ENCODE results near the gene TMEM244.
"Not testable (repeated sequence)": the region's sequence is repeated elsewhere in the genome, so short reads cannot be mapped to it uniquely, and the experiment has no call there.

TMEM244 gene, protein sequence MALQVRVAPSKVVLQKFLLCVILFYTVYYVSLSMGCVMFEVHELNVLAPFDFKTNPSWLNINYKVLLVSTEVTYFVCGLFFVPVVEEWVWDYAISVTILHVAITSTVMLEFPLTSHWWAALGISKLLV

DNA sequence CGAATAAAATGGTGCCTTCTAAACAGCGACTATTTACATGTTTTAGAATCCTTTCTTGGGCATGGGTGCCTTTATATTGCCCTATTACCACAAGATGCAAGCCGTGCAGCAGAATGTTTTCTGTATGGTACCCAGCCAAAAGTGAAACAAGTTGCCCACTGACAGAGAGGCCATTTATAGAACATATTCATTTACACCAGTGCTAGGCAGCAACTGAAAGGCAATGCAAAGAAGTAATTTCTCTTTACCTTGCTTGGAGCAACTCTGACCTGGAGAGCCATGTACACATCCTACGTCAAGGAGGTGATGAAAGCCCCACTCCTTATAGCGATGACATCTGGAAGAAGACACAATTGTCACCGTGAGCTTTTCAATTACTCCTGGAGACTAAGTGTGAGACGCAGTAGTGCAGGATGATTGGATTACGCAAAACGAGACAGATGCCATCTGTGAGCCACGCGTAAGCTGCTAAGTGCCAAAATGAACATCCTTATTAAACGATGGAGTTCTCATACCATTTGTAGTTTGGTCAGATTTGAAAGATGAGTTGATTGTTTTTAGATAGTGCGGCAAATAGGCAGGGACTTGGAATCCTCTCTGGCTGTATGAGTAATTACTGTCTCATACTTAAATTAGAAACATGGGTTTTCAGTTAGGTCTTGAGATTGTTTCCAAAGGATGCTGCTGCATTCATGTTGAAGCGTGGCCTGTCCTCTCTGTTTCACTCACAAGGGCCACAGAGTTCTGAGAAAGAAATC is at the start of gene TMEM244:
Gene TMEM244 (minus strand): TSS at position 408 of the 758 bp plus-strand sequence. CDS start 127 bp downstream, at position 281.
- DNase-seq: no peak
- intact Hi-C loops (cut with DNase I): no loop called here

DNA sequence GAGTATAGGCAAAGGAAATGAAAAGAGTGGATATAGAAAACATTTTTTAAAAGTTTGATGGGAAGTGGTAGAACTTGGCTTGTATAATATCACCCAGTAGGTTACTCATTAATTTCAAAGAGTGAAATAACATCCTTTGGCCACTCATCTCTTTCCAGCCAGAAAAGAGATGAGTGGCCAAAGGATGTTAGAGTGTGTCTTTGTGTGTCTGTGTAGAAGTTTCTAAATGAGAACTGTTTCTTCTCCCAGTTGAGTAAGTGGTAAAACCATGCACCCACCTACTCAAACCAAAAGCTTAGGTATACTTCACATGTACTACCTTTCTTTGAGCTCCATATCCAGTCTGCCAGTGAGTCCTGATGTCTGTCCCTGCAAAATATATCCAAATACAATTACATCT is 47.7 kb upstream of the TMEM244 start:
- DNase-seq: no peak
- intact Hi-C loops (cut with DNase I): no loop called here

DNA sequence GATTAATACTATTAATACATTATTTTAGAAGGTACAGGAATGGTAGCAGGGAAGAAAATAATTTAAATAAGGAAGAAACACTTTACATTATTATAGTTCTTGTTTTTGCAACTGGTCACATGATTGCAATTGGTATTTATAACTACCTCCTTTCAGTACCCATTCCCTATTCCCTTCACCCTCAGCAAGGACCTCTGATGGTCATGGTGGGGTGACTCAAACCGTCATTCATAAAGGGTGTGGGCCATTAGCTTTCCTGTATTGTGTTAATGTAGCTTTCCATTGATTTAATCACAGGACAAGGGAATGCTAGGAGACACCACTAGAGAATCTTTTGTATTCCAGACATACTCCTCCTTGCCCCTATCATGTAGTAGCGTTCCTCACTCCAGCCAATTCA is 47.2 kb upstream of the TMEM244 start:
- intact Hi-C loops (cut with DNase I): no loop called here
- no peak for DNase-seq

DNA sequence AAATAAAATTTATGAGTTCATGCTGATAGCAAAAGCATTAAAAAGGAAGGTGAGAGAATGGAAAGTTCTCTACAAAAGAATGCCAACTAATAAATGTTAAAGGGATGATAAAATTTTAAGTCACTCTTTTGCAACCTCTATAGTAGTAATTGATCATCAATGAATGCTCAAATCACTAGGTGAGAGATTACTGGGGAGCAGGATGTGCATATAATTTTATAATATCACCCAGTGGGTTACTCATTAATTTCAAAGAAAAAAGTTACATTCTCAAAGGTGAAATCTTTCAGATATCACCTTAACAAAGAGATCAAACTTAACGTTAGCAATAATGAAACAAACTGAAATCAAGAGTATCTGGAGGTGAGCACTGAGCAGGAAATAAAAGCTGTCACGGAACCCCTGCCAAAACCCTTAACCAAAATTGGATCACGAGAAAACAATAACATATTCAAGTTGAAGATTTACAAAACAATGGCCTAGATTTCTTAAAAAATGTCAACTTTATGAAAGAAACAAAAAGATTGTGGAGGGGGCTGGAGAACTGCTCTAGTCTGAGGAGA is 45.5 kb upstream of the TMEM244 start:
- intact Hi-C loops (cut with DNase I): no loop called here

DNA sequence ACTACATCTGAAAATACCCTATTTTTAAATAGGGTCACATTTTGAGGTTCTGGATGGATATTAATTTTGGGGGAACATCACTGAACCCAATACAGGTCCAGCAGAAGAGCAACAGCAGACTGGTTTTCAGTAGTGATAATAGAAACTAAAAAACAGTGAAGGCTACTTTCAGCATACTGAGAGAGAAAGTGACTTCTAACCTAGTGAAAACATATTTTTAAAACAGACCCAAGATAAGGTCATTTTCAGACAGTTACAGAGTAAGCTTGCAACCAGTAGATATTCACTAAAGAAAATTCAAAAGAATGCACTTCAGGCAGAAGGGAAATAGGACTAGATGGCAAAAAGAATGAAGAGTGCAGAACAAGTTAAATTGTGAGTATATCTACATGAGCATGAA is 42.0 kb upstream of the TMEM244 start:
- no peak for DNase-seq

More for the DNA sequence above, 45.5 kb upstream of the TMEM244 start:
- DNase-seq: no peak

DNA sequence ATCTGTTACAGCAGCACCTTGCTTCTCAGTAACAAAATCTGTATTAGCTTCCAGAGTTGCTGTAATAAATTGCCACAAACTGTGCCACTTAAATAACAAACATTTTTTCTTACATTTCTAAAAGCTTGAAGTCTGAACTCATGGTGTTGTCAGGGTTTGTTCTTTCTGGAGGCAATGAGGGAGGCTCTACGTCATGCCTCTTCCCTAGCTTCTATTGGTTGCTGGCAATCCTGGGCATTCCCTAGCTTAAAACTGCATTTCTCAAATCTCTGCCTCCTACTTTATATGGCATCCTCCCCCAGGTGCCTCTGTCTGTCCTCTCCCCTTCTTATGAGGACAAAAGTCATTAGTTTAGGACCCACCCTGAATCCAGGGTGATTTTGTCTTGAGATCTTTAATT is 41.6 kb upstream of the TMEM244 start:
- no peak for DNase-seq
- intact Hi-C loops (cut with DNase I): no loop called here

More for the DNA sequence above, 42.0 kb upstream of the TMEM244 start:
- intact Hi-C loops (cut with DNase I): no loop called here

DNA sequence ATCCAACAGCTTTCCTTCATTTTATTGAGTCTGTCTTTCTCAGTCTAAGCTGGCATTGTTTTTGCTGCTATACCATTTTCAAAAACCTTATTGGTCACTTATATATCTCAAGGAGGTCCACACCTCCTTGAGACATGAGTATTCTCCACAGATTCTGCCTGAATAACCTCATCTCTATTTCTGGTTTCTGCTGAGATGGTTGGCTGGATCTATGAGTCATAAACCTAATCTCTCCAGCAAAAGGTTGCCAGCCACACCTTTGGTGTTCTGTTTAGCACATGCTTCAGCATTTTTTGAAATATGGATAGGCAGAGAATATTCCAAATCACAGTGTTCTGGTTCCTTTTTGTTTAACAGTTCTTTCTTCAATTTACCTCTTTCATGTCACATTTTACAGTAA is 40.8 kb upstream of the TMEM244 start:
- intact Hi-C loops (cut with DNase I): no loop called here
- peak in 2 of 42 donors; percentile 9 to 48 for DNase-seq

DNA sequence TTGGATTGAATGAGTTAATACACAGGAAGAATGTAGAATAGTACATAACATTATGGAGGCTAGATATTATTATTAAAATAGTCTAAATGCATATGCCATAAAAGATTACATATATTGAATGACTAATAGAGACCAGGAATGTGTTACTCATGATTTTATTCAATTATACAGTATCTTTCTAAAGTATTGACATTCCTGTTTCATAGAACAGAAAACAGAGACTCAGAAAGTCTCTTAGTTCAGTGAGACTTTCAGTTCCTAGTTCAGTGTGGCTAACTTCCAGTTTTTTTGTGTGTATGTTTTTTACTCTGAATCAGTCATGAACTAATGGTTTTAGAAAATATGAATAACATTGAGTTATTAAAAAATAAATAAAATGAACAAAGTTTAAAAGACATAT is 34.6 kb upstream of the TMEM244 start:
- intact Hi-C loops (cut with DNase I): loop anchor here (10.0 kb wide), 1 partner anchor 129 kb away; no protein-coding TSS in a partner anchor
- no peak for DNase-seq

DNA sequence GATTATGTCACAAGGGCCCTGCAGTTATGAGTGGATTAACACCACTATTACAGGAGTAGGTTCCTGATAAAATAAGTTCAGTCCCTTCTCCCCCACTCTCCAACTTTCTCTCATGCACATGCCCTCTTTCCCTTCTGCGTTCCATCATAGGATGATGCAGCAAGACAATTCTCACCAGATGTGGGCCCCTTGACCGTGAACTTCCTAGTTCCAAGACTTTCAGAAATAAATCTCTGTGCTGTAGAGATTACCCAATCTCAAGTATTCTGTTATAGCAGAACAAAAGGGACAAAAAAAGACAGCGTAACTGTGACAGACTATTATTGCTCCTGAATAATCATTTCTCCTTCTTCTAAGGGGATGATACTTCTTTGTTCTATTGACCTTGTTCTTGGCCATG is 33.8 kb upstream of the TMEM244 start:
- intact Hi-C loops (cut with DNase I): loop anchor here (10.0 kb wide), 1 partner anchor 130 kb away; no protein-coding TSS in a partner anchor
- DNase-seq: no peak

DNA sequence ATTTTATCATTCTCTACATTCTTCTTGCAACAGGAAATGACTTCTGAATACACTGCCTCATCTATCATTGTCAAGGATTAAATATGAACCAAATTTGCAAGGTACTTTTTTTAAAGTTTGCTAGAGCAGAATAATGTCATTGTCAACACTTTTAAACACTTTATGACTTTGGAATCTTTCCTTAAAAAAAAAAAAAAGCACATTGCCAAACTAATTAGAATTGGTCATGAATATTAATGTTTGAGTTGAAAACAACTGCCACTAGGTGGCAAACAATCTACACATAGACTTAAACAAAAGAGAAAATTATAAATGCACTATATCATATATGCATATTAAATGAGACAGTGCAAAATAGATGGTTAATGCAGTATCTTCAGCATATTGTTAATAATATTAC is 32.5 kb upstream of the TMEM244 start:
- intact Hi-C loops (cut with DNase I): loop anchor here (10.0 kb wide), 1 partner anchor 131 kb away; no protein-coding TSS in a partner anchor
- DNase-seq: no peak

DNA sequence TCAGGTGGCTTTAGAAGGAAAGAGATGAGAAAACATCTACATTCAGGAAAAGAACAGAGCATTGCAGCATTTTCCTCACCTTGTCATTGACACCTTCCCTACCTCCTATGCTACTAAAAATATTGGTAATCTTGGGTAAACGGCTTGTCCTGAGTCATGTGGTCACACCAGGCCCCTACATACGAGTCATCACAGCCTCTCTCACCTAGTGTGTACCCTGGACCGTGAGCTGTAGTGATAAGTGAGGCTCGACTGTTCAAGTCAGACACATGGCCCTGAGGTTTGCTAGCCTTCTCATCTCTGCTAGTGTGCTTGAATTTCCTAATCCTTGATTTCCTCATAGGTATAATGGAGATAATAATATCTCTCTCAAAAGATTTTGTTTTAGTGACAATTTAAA is 29.6 kb upstream of the TMEM244 start:
- no peak for DNase-seq
- intact Hi-C loops (cut with DNase I): loop anchor here (10.0 kb wide), 1 partner anchor 134 kb away; no protein-coding TSS in a partner anchor

DNA sequence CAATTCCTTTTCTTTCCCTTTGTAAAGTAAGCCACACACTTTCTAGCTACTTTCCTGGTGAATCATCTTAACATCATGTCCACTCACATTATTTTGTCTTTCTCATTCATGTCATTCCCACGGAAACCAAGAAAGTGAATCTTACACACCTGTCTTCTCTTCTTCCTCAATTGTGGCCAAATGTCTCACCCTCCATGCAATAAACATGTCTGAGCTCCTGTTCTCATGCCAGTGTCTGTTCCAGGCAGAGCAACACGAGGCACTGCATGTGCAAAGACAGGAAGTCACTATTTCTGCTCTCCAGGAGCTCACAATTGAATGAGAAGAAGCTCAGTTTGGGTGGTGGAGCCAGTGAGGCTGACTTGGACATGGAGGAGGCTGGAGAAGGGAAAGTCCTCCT is 29.0 kb upstream of the TMEM244 start:
- intact Hi-C loops (cut with DNase I): loop anchor here (10.0 kb wide), 1 partner anchor 135 kb away; no protein-coding TSS in a partner anchor

DNA sequence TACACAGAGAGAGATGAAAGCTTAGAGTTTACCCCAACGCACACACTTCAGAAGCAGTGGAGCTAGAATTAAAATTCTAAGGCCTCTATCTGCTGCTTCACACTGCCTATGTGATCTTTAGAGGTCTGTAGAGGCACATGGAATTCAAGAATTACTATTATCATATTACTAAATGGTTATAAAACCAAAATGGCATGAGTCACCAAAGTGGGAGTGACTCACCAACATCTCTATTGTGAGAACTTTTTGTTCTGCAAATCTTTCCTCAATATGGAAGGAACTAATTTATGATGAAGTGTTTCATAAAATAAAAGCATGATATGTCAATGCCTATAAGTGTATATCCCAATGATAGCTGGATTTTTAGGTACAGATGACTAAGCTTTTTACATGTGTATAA is 28.5 kb upstream of the TMEM244 start:
- intact Hi-C loops (cut with DNase I): no loop called here
- DNase-seq: peak in 8 of 42 donors; percentile 13 to 53 (median 34)

More for the DNA sequence above, 29.0 kb upstream of the TMEM244 start:
- DNase-seq: no peak

DNA sequence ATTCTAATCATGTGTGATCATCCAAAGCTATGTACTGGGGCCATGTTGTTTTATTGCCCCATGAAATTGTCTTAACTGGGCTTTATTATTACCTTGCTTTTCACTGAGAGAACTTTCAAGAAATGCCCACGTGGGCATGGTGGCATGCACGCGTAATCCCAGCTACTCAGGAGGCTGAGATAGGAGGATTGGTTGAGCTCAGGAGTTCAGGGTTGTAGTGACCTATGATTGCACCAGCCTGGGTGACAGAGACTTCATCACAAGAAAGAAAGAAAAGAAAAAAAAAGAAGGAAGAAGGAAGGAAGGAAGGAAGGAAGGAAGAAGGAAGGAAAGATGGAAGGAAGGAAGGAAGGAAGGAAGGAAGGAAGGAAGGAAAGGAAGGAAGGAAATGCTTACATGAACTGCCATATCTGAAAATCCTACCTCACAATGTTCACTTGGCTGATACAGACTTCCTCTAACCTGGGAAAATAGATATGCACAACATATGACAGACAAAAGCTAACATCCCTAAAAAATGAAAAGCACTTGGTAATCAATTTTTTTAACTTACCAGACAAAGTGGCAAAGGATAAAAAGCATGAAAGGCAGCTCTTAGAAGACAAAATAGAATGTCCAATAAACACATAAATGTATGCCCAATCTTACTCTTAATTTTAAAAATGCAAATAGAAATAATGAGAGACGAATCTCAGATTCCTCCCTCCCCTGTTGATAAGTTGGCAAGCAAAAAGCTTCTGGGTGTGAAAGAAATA is 25.5 kb upstream of the TMEM244 start:
- no peak for DNase-seq
- intact Hi-C loops (cut with DNase I): no loop called here

DNA sequence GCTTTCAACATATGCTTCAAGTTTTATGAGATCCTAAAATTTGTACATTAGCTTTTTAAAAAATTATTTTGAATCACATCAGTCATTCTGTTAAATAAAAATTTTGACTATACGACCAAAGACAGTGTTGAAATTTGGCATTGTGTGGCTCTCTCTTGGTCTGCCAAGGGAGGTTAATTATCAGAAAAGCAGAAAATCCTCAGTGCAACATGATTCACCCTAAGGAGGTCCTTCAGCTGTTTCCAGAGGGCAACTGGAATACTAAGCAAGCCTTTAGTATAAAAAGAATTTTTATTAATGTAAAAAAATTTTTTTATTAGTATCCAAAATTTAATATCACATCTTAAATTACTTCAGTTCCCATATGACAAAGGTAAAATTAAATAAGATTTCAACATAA is 23.1 kb upstream of the TMEM244 start:
- intact Hi-C loops (cut with DNase I): no loop called here
- no peak for DNase-seq

DNA sequence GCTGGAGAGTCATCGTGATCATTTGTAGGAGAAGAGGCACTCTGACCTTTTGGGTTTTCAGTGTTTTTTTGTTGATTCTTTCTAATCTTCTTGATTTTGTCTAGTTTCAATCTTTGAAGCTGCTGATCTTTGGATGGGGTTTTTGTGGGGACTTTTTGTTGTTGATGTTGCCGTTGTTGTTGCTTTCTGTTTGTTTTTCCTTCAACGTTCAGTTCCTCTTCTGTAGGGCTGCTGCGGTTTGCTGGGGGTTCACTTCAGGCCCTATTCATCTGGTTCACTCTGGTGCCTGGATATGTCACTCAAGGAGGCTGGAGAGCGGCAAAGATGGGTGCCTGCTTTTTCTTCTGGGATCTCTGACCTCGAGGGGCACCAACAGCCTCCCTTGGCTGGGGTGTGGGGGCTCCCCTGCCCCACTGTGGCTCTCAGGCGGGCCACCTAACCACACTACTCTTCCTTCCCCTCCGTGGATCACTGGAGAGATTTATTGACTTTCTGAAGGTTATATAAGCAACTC is 21.5 kb upstream of the TMEM244 start:
- intact Hi-C loops (cut with DNase I): no loop called here
- no peak for DNase-seq

DNA sequence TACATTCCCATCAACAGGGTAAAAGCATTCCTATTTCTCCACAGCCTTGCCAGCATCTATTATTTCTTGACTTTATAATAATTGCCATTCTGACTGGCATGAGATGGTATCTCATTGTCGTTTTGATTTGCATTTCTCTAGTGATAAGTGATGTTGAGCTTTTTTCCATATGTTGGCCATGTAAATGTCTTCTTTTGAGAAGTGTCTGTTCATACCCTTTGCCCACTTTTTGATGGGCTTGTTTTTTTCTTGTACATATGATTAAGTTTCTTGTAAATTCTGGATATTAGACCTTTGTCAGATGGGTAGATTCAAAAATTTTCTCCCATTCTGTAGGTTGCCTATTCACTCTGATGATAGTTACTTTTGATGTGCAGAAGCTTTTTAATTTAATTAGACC is 16.8 kb upstream of the TMEM244 start:
- DNase-seq; intact Hi-C loops (cut with DNase I): not testable (repeated sequence)

DNA sequence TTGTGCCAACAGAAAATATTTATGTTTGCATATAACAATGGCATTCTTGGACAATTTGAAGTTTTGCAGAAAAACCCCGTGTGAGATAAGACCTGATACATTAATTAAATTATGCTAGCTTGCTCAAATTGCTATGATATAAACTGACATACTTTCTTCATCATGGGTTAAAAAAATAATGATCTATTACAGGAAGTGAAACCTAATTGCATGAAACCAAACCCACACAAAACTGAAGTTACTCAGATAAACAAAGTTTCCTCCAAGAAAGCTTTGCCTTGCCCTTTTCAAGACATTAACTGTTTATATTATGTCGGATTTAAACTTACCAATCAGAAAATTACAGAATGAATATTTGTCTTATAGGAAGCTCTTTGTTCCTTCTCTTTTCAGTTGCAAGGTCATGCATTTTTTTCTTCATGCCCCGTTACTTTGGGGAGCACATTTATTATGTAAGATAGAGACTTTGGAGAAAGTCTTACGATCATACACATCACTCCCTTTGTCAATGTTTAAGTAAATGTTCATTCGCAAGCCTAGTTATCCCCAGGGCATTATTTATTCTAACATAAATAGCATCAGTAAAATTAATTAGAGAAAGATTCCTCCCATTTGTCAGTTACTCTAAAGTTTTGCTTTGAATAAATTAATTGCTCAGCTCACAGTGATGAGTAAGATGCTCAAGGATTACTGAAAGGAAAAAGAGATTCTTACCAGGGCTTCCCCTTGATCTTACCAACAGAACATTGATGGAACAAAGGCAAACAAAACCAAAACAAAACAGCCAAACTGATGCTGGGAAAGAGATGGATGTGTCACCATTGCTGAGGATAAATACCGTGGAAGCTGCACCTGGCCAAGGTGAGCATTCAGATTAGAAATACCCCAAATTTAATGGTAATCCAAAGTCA is 14.8 kb upstream of the TMEM244 start:
- DNase-seq: no peak
- intact Hi-C loops (cut with DNase I): no loop called here
